Pancreas (tissue), 10 donors: Measurements from ENCODE around the gene ATL1. TPM values are rescaled to one million over a fixed set of nuclear protein-coding genes. Genes with fewer than 3 reads are reported as not detected.

Experiments used
- ATAC-seq, 4 donors: fragments of 200-7000 bp; cut with Tn5 transposase; one replicate each; pipeline versions ENCODE4 v1.8.0 to v1.9.1; 2020; ENCODE audit warnings: mild to moderate bottlenecking in 4 of 4, moderate library complexity in 4 of 4
- DNase-seq, 6 donors: peaks; one replicate each; pipeline ENCODE4 v3.0.0-alpha.2; 2020
- FAIRE-seq: peaks from 2 replicates; lab custom pipeline; 2012; peaks lifted over from hg19 to GRCh38; lab: Jason Lieb, UNC
- H3K27ac ChIP-seq, 4 donors: fragments of 200-600 bp; sonication (generic); 1 replicate in 3 of 4; 2 replicates in 1 of 4; pipeline versions ENCODE4 v1.5.0 to v1.8.0; 2020
- H3K27me3 ChIP-seq, 4 donors: fragments of 200-600 bp; one replicate each; pipeline ENCODE4 v1.8.0; 2021
- H3K36me3 ChIP-seq, 3 donors: fragments of 200-600 bp; sonication (generic) in 1 of 3; one replicate each; pipeline versions ENCODE4 v1.5.0 to v1.8.0; 2020 to 2021
- H3K4me1 ChIP-seq, 3 donors: fragments of 200-600 bp; one replicate each; pipeline ENCODE4 v1.8.0; 2021
- H3K4me3 ChIP-seq, 4 donors: fragments of 200-600 bp; sonication (generic) in 2 of 4; one replicate each; pipeline versions ENCODE4 v1.5.0 to v1.8.0; 2020 to 2021
- H3K9me3 ChIP-seq, 4 donors: fragments of 200-600 bp; one replicate each; pipeline ENCODE4 v1.8.0; 2021
- CTCF ChIP-seq, 4 donors: fragments of 200-600 bp; sonication (generic) in 3 of 4; IDR thresholded peaks; one replicate each; pipeline versions ENCODE4 v1.5.0 to v1.8.0; 2021; ENCODE audit warnings: antibody characterized with exemption in 4 of 4
- WGBS, 2 donors: extraction: QIAGEN DNeasy Blood & Tissue Kit; methylation state at CpG; one replicate each; pipeline ENCODE4 v1.1.7; 2013; 5-methylcytosine and 5-hydroxymethylcytosine counted together
- intact Hi-C, 3 donors: fragments of 100-400 bp; cut with DNase I; formaldehyde crosslinking; loops; one replicate each; pipeline versions ENCODE4 v1.11.1 to v1.14.2; 2022
- polyA plus RNA-seq, 2 donors: library from polyadenylated mRNA; stranded (reverse); fragments of 200-250 nt; gene quantifications; one replicate each; pipeline ENCODE4 v1.2.3, GENCODE V29; 2013
- total RNA-seq, 6 donors: library from RNA; stranded (reverse); fragmentation: NEBNext Ultra II Directional in 4 of 6; extraction: Animal tissue kit (Norgen Biotek cat#: 25700) in 4 of 6; gene quantifications; one replicate each; pipeline versions ENCODE4 v1.2.1 to v1.2.4, GENCODE V29; 2021 to 2023
- donor health status: healthy with polysubstance abuse.
- donor health status: DM: no; HTN: no; CAD: no; lungs with moderate emphysema.
- donor health status: DM: no; HTN: no; CAD: no.
- donor health status: control.
- donor health status: control.
- donor health status: Bipolar disorder and iron deficiency.
- donor health status: DM: yes; HTN: yes; CAD: no.
- donor health status: DM: no; HTN: no; CAD: no.
- donor health status: DM: no; HTN: no; CAD: no.
- donor health status: DM: yes; HTN: yes; CAD: no.

Gene ATL1
- total and polyA plus RNA-seq, 8 donors = 1.3 to 6.1 (median 3.2) TPM

DNA sequence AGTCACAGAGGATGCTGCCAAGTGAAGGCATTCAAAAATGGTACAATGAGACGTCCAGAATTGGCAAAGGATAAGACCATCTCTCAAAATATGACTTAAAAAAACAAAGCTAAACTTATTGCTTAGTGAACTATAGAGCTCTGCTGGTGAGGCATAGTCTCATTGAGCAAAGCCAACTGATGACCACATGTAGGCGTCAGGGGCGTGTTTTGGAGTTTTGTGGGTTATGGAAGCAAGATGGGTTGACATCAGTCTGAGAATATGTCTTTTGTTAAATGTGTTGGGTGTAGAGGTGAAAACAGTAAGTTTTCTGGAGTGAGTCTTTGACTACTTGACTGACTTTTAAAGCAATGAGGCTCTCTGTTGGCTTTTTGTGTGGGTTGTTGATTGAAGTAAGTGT, 47.2 kb downstream of the ATL1 start:
- no peaks in the 10 kb centered on the region for H3K9me3 ChIP-seq
- WGBS, 2 donors = 90 to 93% methylated on average over 3 of the region's 3 CpGs
- no peak for DNase-seq

GRCh38 chr14:50607761-50608160, 47.8 kb downstream of the ATL1 start:
- H3K36me3 ChIP-seq = no peaks in the 10 kb centered on the region
- TF ChIP-seq CTCF (IDR thresholded peaks at IDR 0.05) = no peak
- intact Hi-C loops = no loop called here
- no peak overlapping the region for H3K4me3 ChIP-seq
- no peaks in the 10 kb centered on the region for H3K9me3 ChIP-seq
- peaks cover 3 to 19% (median 11%) of the 10 kb centered on the region in 3 donors for H3K4me1 ChIP-seq
- ATAC-seq (no peak), DNase-seq (no peak), FAIRE-seq (no peak)
- H3K27me3 ChIP-seq = no peaks in the 10 kb centered on the region
- WGBS, 2 donors = 87 to 90% methylated on average over 1 of the region's 1 CpG
- no peak overlapping the region for H3K27ac ChIP-seq

More for the DNA sequence above, 47.2 kb downstream of the ATL1 start:
- FAIRE-seq = no peak
- Histone ChIP-seq H3K27me3 (no peaks in the 10 kb centered on the region), H3K4me1 (peaks cover 3 to 19% (median 15%) of the 10 kb centered on the region in 3 donors), H3K36me3 (no peaks in the 10 kb centered on the region), H3K4me3 (no peak overlapping the region), H3K27ac (no peak overlapping the region)
- intact Hi-C loops = no loop called here
- TF ChIP-seq CTCF (IDR thresholded peaks at IDR 0.05) = no peak
- ATAC-seq = no peak

DNA sequence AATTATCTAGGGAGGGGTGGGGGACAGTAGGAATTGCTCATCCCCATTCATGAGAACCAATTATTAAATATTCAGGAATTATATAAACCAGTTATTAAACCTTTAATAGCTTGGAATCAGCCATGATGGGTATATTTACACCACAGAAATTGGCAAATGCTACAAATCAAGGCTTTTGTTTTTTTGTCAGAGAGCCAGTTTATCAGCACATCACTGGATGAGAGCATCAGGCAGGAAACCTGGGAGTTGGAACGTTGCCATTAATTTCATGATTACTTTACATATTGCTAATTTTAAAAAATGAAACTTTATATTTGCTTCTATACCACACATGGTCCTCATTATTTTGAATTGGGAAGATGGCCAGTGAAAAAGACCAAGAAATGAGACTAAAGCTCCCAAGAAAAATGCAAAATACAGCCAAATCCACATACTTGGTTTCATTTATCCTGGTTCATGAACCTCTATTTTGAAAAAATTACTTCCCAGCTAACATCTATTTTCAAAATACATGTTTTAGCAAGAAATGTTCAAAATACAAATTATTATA, 48.4 kb downstream of the ATL1 start:
- ATAC-seq (no peak), FAIRE-seq (no peak), DNase-seq (no peak)
- Histone ChIP-seq H3K4me1 (peaks cover 0 to 13% (median 7%) of the 10 kb centered on the region in 3 donors), H3K36me3 (no peaks in the 10 kb centered on the region), H3K9me3 (no peaks in the 10 kb centered on the region), H3K27ac (no peak overlapping the region), H3K27me3 (no peaks in the 10 kb centered on the region), H3K4me3 (no peak overlapping the region)
- intact Hi-C loops = no loop called here
- WGBS, 2 donors = 44 to 47% methylated on average over 1 of the region's 1 CpG
- TF ChIP-seq CTCF (IDR thresholded peaks at IDR 0.05) = no peak

DNA sequence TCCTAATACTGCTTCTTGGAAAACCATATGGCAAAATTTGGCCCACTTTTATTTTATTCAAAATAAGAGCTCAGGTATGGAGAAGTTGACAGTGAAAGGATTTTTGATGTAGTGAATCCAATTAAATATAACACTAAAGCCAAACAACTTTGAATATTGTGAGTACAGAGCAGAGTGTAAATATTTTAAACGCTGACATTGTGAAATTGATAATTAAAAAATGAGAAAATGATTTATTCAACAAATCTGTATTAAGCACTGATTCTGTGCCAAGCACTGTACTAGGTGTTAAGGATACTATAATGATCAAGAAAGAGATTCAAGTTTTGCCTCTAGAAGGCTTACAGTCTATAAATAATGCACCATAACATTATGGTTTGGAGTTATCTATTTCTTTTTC, 50.5 kb downstream of the ATL1 start:
- H3K27me3 ChIP-seq = no peaks in the 10 kb centered on the region
- peaks cover 0 to 9% (median 0%) of the 10 kb centered on the region in 3 donors for H3K4me1 ChIP-seq
- DNase-seq = no peak
- FAIRE-seq = no peak
- no peaks in the 10 kb centered on the region for H3K9me3 ChIP-seq
- H3K36me3 ChIP-seq = no peaks in the 10 kb centered on the region
- no peak overlapping the region for H3K27ac ChIP-seq
- WGBS, 2 donors = 71 to 82% methylated on average over 1 of the region's 1 CpG
- no peak overlapping the region for H3K4me3 ChIP-seq
- intact Hi-C loops = loop anchor here in 1 of 3 donors (10.0 kb wide), 1 partner anchor 164 kb away; no protein-coding TSS in a partner anchor
- TF ChIP-seq CTCF (IDR thresholded peaks at IDR 0.05) = no peak
- ATAC-seq = no peak

- H3K36me3 ChIP-seq = no peaks in the 10 kb centered on the region
- no peak overlapping the region for H3K4me3 ChIP-seq
- H3K27ac ChIP-seq = no peak overlapping the region
- no peaks in the 10 kb centered on the region for H3K27me3 ChIP-seq
- H3K9me3 ChIP-seq = no peaks in the 10 kb centered on the region
- intact Hi-C loops = loop anchor here in 1 of 3 donors (10.0 kb wide), 1 partner anchor 162 kb away; no protein-coding TSS in a partner anchor
- ATAC-seq (no peak), FAIRE-seq (no peak), DNase-seq (no peak)
- TF ChIP-seq CTCF (IDR thresholded peaks at IDR 0.05) = no peak
- H3K4me1 ChIP-seq = no peaks in the 10 kb centered on the region
- WGBS, 2 donors = 91% methylated on average over 3 of the region's 3 CpGs
These were observed 52.9 kb downstream of the ATL1 start for GRCh38 chr14:50612806-50613205.
